GM23338 (cell line): ENCODE data around the gene TIMP3. TPM values are rescaled to one million over a fixed set of nuclear protein-coding genes. Genes with fewer than 3 reads are reported as not detected.

Experiments
- ATAC-seq: fragments of 200-7000 bp; cut with Tn5 transposase; 3 replicates; pipeline ENCODE4 v1.9.1; 2020
- DNase-seq: peaks from one replicate; pipeline ENCODE4 v3.0.0-alpha.2; 2015; ENCODE audit warnings: low spot score
- H2AFZ ChIP-seq: fragments of 200-600 bp; sonication (generic); 2 replicates; pipeline ENCODE4 v1.8.0; 2016; ENCODE audit warnings: antibody characterized with exemption, mild to moderate bottlenecking, moderate library complexity
- H3F3A ChIP-seq: fragments of 200-600 bp; sonication (generic); replicated peaks from 2 replicates; pipeline ENCODE4 v1.8.0; 2017; ENCODE audit warnings: antibody characterized with exemption, mixed run types, low read depth
- H3K27ac ChIP-seq: fragments of 200-600 bp; sonication (generic); 2 replicates; pipeline ENCODE4 v1.6.1; 2016; ENCODE audit warnings: low read depth
- H3K27me3 ChIP-seq: fragments of 200-600 bp; sonication (generic); 2 replicates; pipeline ENCODE4 v1.8.0; 2016; ENCODE audit warnings: mild to moderate bottlenecking, mixed run types, moderate library complexity; ENCODE audit not compliant: insufficient read depth
- H3K36me3 ChIP-seq: fragments of 200-600 bp; sonication (generic); 2 replicates; pipeline ENCODE4 v1.8.0; 2016; ENCODE audit warnings: mild to moderate bottlenecking; ENCODE audit not compliant: insufficient read depth
- H3K4me1 ChIP-seq: fragments of 200-600 bp; sonication (generic); 2 replicates; pipeline ENCODE4 v1.8.0; 2016; ENCODE audit warnings: mild to moderate bottlenecking, moderate library complexity; ENCODE audit not compliant: insufficient read depth
- H3K4me2 ChIP-seq: fragments of 200-600 bp; sonication (generic); 2 replicates; pipeline ENCODE4 v1.7.1; 2017; ENCODE audit warnings: mixed run types
- H3K4me3 ChIP-seq: fragments of 200-600 bp; sonication (generic); 2 replicates; pipeline ENCODE4 v1.6.1; 2016; ENCODE audit warnings: mixed run types
- H3K79me2 ChIP-seq: fragments of 200-600 bp; sonication (generic); replicated peaks from 2 replicates; pipeline ENCODE4 v1.8.0; 2017; ENCODE audit warnings: mild to moderate bottlenecking; ENCODE audit not compliant: insufficient read depth
- H3K9me2 ChIP-seq: fragments of 200-600 bp; sonication (generic); 2 replicates; pipeline ENCODE4 v1.8.0; 2017; ENCODE audit not compliant: insufficient read depth
- H4K20me1 ChIP-seq: fragments of 200-600 bp; sonication (generic); replicated peaks from 2 replicates; pipeline ENCODE4 v1.8.0; 2017; ENCODE audit warnings: mild to moderate bottlenecking; ENCODE audit not compliant: insufficient read depth
- H3K27ac Mint-ChIP-seq: 2 replicates; pipeline ENCODE4 v1.8.0; 2020; ENCODE audit warnings: inconsistent platforms, mild to moderate bottlenecking, moderate library complexity, mixed read lengths
- H3K27me3 Mint-ChIP-seq: 3 replicates; pipeline ENCODE4 v1.8.0; 2022; ENCODE audit warnings: low read depth, mild to moderate bottlenecking, moderate library complexity, mixed read lengths, inconsistent platforms; ENCODE audit not compliant: insufficient read depth, poor library complexity
- H3K36me3 Mint-ChIP-seq: 3 replicates; pipeline ENCODE4 v1.8.0; 2021; ENCODE audit warnings: low read depth, mild to moderate bottlenecking, inconsistent platforms, moderate library complexity, mixed read lengths
- H3K4me1 Mint-ChIP-seq: 3 replicates; pipeline ENCODE4 v1.8.0; 2020; ENCODE audit warnings: mild to moderate bottlenecking, inconsistent platforms, mixed read lengths
- H3K4me3 Mint-ChIP-seq: 3 replicates; pipeline ENCODE4 v1.8.0; 2021; ENCODE audit warnings: moderate library complexity, mild to moderate bottlenecking, inconsistent platforms, mixed read lengths
- H3K9me3 Mint-ChIP-seq: 3 replicates; pipeline ENCODE4 v1.8.0; 2020; ENCODE audit warnings: moderate library complexity, mild to moderate bottlenecking, inconsistent platforms, mixed read lengths
- CREB1 ChIP-seq: fragments of 250-450 bp; sonication (Bioruptor Pico); IDR thresholded peaks from 2 replicates; pipeline ENCODE4 v1.5.0; 2020; ENCODE audit warnings: low read depth, mild to moderate bottlenecking, moderate library complexity
- CTCF ChIP-seq, 2 experiments: fragments of 200-600 bp in 1 of 2; sonication (generic) in 1 of 2; conservative IDR thresholded peaks; 2 replicates each; pipeline versions ENCODE4 v1.5.1 to v1.6.1; 2016 to 2017; ENCODE audit warnings: antibody characterized with exemption in 2 of 2, low read depth in 2 of 2, mild to moderate bottlenecking in 2 of 2, moderate library complexity in 1 of 2
- ETS1 ChIP-seq: IDR thresholded peaks from 2 replicates; pipeline ENCODE4 v1.6.1; 2016; ENCODE audit warnings: antibody characterized with exemption
- EZH2 ChIP-seq: fragments of 200-600 bp; sonication (generic); IDR thresholded peaks from one replicate; pipeline ENCODE4 v1.8.0; 2017; ENCODE audit warnings: antibody characterized with exemption, mild to moderate bottlenecking, low read depth; ENCODE audit not compliant: unreplicated experiment
- EZH2phosphoT487 ChIP-seq: fragments of 200-600 bp; sonication (generic); IDR thresholded peaks from one replicate; pipeline ENCODE4 v1.8.1; 2018; ENCODE audit warnings: antibody characterized with exemption; ENCODE audit not compliant: unreplicated experiment
- JUNB ChIP-seq: IDR thresholded peaks from one replicate; pipeline ENCODE4 v1.6.1; 2016; ENCODE audit warnings: antibody characterized with exemption; ENCODE audit not compliant: unreplicated experiment
- NANOG ChIP-seq: IDR thresholded peaks from 2 replicates; pipeline ENCODE4 v1.6.1; 2016; ENCODE audit warnings: antibody characterized with exemption, borderline replicate concordance
- POLR2AphosphoS5 ChIP-seq: IDR thresholded peaks from 2 replicates; pipeline ENCODE4 v1.6.1; 2016; ENCODE audit warnings: antibody characterized with exemption, low read depth
- REST ChIP-seq: IDR thresholded peaks from one replicate; pipeline ENCODE4 v1.6.1; 2018; ENCODE audit warnings: antibody characterized with exemption; ENCODE audit not compliant: unreplicated experiment
- STAT1 ChIP-seq: IDR thresholded peaks from one replicate; pipeline ENCODE4 v1.6.1; 2016; ENCODE audit warnings: antibody characterized with exemption; ENCODE audit not compliant: unreplicated experiment
- ZNF114 ChIP-seq: fragments of 250-450 bp; sonication (Bioruptor Pico); IDR thresholded peaks from 2 replicates; pipeline ENCODE4 v1.5.0; 2020; ENCODE audit warnings: mild to moderate bottlenecking, moderate library complexity
- ZNF331 ChIP-seq: fragments of 250-450 bp; sonication (Bioruptor Pico); IDR thresholded peaks from 2 replicates; pipeline ENCODE4 v1.5.0; 2020; ENCODE audit warnings: low read depth, mild to moderate bottlenecking, moderate library complexity
- ZNF462 ChIP-seq: fragments of 250-450 bp; sonication (Bioruptor Pico); IDR thresholded peaks from 2 replicates; pipeline ENCODE4 v1.5.0; 2020; ENCODE audit warnings: mild to moderate bottlenecking, moderate library complexity
- polyA plus RNA-seq: library from polyadenylated mRNA; unstranded; fragments of >200 nt; fragmentation: Nextera tagmentation; extraction: Ambion mirVana; gene quantifications from 2 replicates; pipeline ENCODE4 v1.2.1, GENCODE V29; 2016
- total RNA-seq: library from RNA; depleted of rRNA; stranded (reverse); fragments of >200 nt; shearing (Covaris generic); gene quantifications from 2 replicates; pipeline ENCODE4 v1.2.3, GENCODE V29; 2014

The TIMP3 gene
- total and polyA plus RNA-seq, 2 experiments from 2014 or later = 1.4 to 4.3 TPM

- no peak overlapping the region for H3K4me2 ChIP-seq
- no peaks in the 10 kb centered on the region for H3K9me2 ChIP-seq
- H3K27ac Mint-ChIP-seq = no peak overlapping the region
- H3K27me3 ChIP-seq = no peaks in the 10 kb centered on the region
- ATAC-seq (no peak), DNase-seq (no peak)
- H3K27ac ChIP-seq = no peak overlapping the region
- no peak overlapping the region for H2AFZ ChIP-seq
- no peak overlapping the region for H3K4me3 ChIP-seq
- no peak for TF ChIP-seq EZH2
- no peak for TF ChIP-seq CREB1 (CRISPR knock-in tag)
- no peak for TF ChIP-seq NANOG
- no peak for TF ChIP-seq CTCF (conservative IDR thresholded peaks at IDR 0.05; ENCODE audit: low read depth in 2 of 2)
- TF ChIP-seq POLR2AphosphoS5 = no peak
- TF ChIP-seq ZNF331 = no peak
- TF ChIP-seq JUNB = no peak
- no peak for TF ChIP-seq ETS1
- TF ChIP-seq REST = no peak
- TF ChIP-seq EZH2phosphoT487 = no peak
- TF ChIP-seq ZNF462 (CRISPR knock-in tag) = no peak
- no peak for TF ChIP-seq STAT1
- TF ChIP-seq ZNF114 = no peak
- H4K20me1 ChIP-seq = 0 out of 2 replicates have a peak, but pooled peaks cover 3% of the 10 kb centered on the region
- no peaks in the 10 kb centered on the region for H3K79me2 ChIP-seq
- H3F3A ChIP-seq = no peaks in the 10 kb centered on the region
- no peaks in the 10 kb centered on the region for H3K36me3 Mint-ChIP-seq
- H3K36me3 ChIP-seq = no peaks in the 10 kb centered on the region
- H3K4me1 Mint-ChIP-seq = peaks cover 16% of the 10 kb centered on the region
- H3K4me1 ChIP-seq = peaks cover 2% of the 10 kb centered on the region; the same call in 1 of the 2 replicates
- H3K9me3 Mint-ChIP-seq = no peaks in the 10 kb centered on the region
- H3K27me3 Mint-ChIP-seq = peaks cover 13% of the 10 kb centered on the region
- H3K4me3 Mint-ChIP-seq = no peak overlapping the region
Measured at GRCh38 chr22:32824531-32825312, 23.2 kb downstream of the TIMP3 start.
